Tibial nerve (tissue), 4 donors: Measurements from ENCODE around the gene ASXL2. TPM values are rescaled to one million over a fixed set of nuclear protein-coding genes. Genes with fewer than 3 reads are reported as not detected.
"Not testable (repeated sequence)": the region's sequence is repeated elsewhere in the genome, so short reads cannot be mapped to it uniquely, and the experiment has no call there.

Experiments
- DNase-seq, 2 donors: peaks; one replicate each; pipeline ENCODE4 v3.0.0-alpha.2; 2019; ENCODE audit warnings: low spot score in 2 of 2
- H3K27ac ChIP-seq, 4 donors: fragments of 200-600 bp; sonication (generic) in 3 of 4; one replicate each; pipeline ENCODE4 v1.5.1; 2017 to 2019; ENCODE audit warnings: mild to moderate bottlenecking in 1 of 4
- H3K27me3 ChIP-seq, 2 donors: fragments of 200-600 bp; sonication (generic) in 1 of 2; one replicate each; pipeline versions ENCODE4 v1.5.1 to v1.6.0; 2017 to 2019
- H3K36me3 ChIP-seq, 3 donors: fragments of 200-600 bp; sonication (generic); one replicate each; pipeline ENCODE4 v1.5.1; 2018 to 2019
- H3K4me1 ChIP-seq, 4 donors: fragments of 200-600 bp; sonication (generic) in 3 of 4; one replicate each; pipeline ENCODE4 v1.5.1; 2017 to 2019
- H3K4me3 ChIP-seq, 4 donors: fragments of 200-600 bp; sonication (generic) in 3 of 4; one replicate each; pipeline ENCODE4 v1.5.1; 2017 to 2019; ENCODE audit warnings: mild to moderate bottlenecking in 1 of 4, moderate library complexity in 1 of 4
- H3K9me3 ChIP-seq, 4 donors: fragments of 200-600 bp; sonication (generic) in 3 of 4; one replicate each; pipeline ENCODE4 v1.5.1; 2017 to 2019
- EP300 ChIP-seq, 2 donors: sonication (generic); formaldehyde crosslinking; IDR thresholded peaks; one replicate each; pipeline ENCODE4 v1.6.1; 2017; ENCODE audit warnings: antibody characterized with exemption in 2 of 2, mild to moderate bottlenecking in 1 of 2
- POLR2A ChIP-seq, 2 donors: fragments of 450-650 bp; IDR thresholded peaks; one replicate each; pipeline ENCODE4 v1.6.1; 2017; ENCODE audit warnings: antibody characterized with exemption in 2 of 2, mild to moderate bottlenecking in 2 of 2, moderate library complexity in 2 of 2
- WGBS, 2 donors: methylation state at CpG; one replicate each; pipeline ENCODE4 v1.1.5; 2018; 5-methylcytosine and 5-hydroxymethylcytosine counted together
- total RNA-seq, 4 donors: library from RNA; depleted of rRNA; stranded (reverse); fragments of >200 nt; gene quantifications; one replicate each; pipeline ENCODE4 v1.1.0, GENCODE V29; 2016
- TF ChIP-seq, protein P1 (sequence below), 5 experiments: fragments of 200-600 bp in 3 of 5; fragments of 450-650 bp in 2 of 5; sonication (generic) in 3 of 5; IDR thresholded peaks; one replicate each; pipeline ENCODE4 v1.5.1; 2016 to 2019; ENCODE audit warnings: antibody characterized with exemption in 5 of 5, mild to moderate bottlenecking in 3 of 5, moderate library complexity in 2 of 5

Gene ASXL2
- total RNA-seq, 4 donors from 2014 or later: 13.2 to 21.2 (median 16.5) TPM

DNA sequence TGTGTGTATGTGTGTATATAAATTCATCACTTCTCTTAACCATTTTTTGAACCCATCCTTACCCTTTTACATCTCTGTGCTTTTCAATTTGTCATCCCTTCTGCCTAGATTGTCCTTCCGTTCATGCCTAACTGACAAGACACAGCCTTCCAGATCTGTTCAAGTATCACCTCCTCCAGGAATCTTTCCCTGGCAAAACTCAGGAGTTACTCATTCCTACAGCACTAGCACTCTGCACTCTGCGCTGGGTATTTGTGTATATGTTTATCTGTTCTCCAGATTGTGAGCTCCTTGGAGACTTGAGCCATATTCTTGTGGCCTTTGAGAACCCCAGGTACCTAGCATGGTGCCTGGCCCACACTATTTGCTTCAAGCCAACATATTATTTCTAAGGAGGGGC, 26.8 kb upstream of the ASXL2 start:
- Histone ChIP-seq H3K36me3 (no peaks in the 10 kb centered on the region), H3K9me3 (no peaks in the 10 kb centered on the region), H3K27me3 (no peaks in the 10 kb centered on the region), H3K4me3 (no peak overlapping the region), H3K4me1 (no peaks in the 10 kb centered on the region), H3K27ac (no peak overlapping the region)
- DNase-seq: no peak
- TF ChIP-seq EP300 (IDR thresholded peaks at IDR 0.05) (no peak), POLR2A (IDR thresholded peaks at IDR 0.05) (no peak)
- TF ChIP-seq, protein P1, sequence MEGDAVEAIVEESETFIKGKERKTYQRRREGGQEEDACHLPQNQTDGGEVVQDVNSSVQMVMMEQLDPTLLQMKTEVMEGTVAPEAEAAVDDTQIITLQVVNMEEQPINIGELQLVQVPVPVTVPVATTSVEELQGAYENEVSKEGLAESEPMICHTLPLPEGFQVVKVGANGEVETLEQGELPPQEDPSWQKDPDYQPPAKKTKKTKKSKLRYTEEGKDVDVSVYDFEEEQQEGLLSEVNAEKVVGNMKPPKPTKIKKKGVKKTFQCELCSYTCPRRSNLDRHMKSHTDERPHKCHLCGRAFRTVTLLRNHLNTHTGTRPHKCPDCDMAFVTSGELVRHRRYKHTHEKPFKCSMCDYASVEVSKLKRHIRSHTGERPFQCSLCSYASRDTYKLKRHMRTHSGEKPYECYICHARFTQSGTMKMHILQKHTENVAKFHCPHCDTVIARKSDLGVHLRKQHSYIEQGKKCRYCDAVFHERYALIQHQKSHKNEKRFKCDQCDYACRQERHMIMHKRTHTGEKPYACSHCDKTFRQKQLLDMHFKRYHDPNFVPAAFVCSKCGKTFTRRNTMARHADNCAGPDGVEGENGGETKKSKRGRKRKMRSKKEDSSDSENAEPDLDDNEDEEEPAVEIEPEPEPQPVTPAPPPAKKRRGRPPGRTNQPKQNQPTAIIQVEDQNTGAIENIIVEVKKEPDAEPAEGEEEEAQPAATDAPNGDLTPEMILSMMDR (IDR thresholded peaks at IDR 0.05): no peak
- WGBS, 2 donors: 80 to 89% methylated on average over 2 of the region's 2 CpGs

DNA sequence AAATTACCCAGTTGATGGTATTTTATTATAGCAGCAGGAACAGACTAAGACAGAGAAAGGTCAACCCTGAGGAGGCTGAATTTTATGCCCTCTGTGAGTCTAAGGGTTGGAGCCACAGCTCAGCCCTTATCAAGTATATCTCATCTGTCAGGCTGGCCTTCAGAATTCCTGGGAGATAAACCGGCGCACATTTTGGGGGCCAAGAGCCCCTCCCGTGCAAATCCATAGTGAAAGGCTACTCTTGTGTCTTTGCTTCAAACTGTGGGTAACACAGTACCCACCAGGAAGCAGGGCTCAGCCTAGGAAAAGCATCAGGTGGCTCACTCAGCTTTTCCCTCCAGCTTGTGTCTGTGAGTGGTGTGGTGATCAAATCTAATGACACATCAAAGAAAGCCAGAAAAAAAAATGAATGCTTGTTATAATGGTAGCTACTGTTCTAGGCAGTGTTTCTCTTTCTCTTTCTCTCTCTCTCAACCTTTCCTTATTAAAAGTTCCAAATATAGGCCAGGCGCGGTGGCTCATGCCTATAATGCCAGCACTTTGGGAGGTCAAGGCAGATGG, 25.0 kb upstream of the ASXL2 start:
- Histone ChIP-seq H3K36me3 (no peaks in the 10 kb centered on the region), H3K4me3 (no peak overlapping the region), H3K9me3 (no peaks in the 10 kb centered on the region), H3K4me1 (no peaks in the 10 kb centered on the region), H3K27ac (no peak overlapping the region), H3K27me3 (no peaks in the 10 kb centered on the region)
- 78 to 82% methylated on average over 5 of the region's 5 CpGs for WGBS, 2 donors
- TF ChIP-seq EP300 (IDR thresholded peaks at IDR 0.05): no peak
- TF ChIP-seq, protein P1 (IDR thresholded peaks at IDR 0.05): no peak
- no peak for TF ChIP-seq POLR2A (IDR thresholded peaks at IDR 0.05)
- no peak for DNase-seq

DNA sequence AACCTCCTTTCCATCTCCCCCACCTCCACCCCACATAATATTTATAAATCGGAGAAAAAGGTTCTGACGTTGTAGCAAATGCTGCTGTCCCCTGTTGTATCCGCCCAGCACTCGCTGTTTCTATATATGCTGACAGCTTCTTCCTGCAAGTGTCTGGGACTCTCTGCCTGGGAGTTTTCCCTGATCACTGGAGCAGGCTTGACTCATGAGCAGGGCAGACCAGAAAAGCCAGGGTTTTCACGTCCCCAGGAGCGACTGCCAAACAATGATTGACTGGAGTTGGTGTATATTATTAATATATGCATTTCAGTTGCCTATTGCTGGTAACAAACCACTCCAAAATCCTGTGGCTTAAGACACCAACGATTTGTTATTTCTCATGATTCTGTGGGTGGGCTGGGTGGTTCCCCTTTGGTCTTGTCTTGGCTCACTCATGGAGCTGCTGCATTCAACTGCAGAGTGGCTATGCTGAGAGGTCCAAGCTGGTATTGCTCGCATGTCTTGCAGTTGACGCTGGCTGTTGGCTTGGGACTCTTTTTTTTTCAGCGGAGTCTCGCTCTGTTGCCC, 21.2 kb upstream of the ASXL2 start:
- WGBS, 2 donors: 77 to 80% methylated on average over 11 of the region's 11 CpGs
- Histone ChIP-seq H3K4me1 (no peaks in the 10 kb centered on the region), H3K27ac (no peak overlapping the region), H3K36me3 (no peaks in the 10 kb centered on the region), H3K4me3 (no peak overlapping the region), H3K9me3 (no peaks in the 10 kb centered on the region), H3K27me3 (no peaks in the 10 kb centered on the region)
- no peak for DNase-seq
- no peak for TF ChIP-seq EP300 (IDR thresholded peaks at IDR 0.05)
- no peak for TF ChIP-seq POLR2A (IDR thresholded peaks at IDR 0.05)
- TF ChIP-seq, protein P1 (IDR thresholded peaks at IDR 0.05): no peak

DNA sequence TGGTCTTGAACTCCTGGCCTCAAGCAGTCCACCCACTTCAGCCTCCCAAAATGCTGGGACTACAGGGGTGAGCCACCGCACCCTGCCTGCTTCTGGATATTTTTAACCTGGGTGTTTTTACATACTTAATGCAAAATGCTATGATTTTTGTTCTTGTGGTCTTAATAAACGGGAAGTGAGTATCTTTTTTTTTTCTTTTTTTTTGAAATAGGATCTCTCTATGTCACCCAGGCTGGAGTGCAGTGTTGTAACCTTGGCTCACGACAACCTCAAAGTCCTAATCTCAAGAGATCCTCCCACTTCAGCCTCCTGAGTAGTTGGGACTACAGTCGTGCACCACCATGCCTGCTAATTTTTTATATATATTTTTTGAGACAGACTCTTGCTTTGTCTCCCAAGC, 19.2 kb upstream of the ASXL2 start:
- TF ChIP-seq POLR2A (IDR thresholded peaks at IDR 0.05): no peak
- TF ChIP-seq, protein P1 (IDR thresholded peaks at IDR 0.05): no peak
- TF ChIP-seq EP300 (IDR thresholded peaks at IDR 0.05): no peak
- DNase-seq: no peak
- H3K4me3 ChIP-seq: no peak overlapping the region

DNA sequence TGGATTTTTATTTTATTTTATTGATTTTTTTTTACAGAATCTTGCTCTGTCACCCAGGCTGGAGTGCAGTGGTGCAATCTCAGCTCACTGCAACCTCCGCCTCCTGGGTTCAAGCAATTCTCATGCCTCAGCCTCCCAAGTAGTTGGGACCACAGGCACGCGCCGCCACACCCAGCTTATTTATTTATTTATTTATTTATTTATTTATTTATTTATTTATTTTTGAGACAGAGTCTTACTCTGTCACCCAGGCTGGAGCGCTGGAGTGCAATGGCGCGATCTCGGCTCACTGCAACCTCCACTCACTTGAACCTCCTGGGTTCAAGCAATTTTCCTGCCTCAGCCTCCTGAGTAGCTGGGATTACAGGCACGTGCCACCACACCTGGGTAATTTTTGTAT, 18.0 kb upstream of the ASXL2 start:
- DNase-seq, H3K4me3 ChIP-seq, H3K4me1 ChIP-seq, H3K9me3 ChIP-seq, H3K27ac ChIP-seq, H3K27me3 ChIP-seq, H3K36me3 ChIP-seq: not testable (repeated sequence)
- 71 to 88% methylated on average over 9 of the region's 9 CpGs for WGBS, 2 donors

More for the DNA sequence above, 19.2 kb upstream of the ASXL2 start:
- WGBS, 2 donors: 59 to 62% methylated on average over 4 of the region's 4 CpGs
- Histone ChIP-seq H3K36me3 (no peaks in the 10 kb centered on the region), H3K4me1 (no peaks in the 10 kb centered on the region), H3K27ac (no peak overlapping the region), H3K9me3 (no peaks in the 10 kb centered on the region), H3K27me3 (no peaks in the 10 kb centered on the region)

DNA sequence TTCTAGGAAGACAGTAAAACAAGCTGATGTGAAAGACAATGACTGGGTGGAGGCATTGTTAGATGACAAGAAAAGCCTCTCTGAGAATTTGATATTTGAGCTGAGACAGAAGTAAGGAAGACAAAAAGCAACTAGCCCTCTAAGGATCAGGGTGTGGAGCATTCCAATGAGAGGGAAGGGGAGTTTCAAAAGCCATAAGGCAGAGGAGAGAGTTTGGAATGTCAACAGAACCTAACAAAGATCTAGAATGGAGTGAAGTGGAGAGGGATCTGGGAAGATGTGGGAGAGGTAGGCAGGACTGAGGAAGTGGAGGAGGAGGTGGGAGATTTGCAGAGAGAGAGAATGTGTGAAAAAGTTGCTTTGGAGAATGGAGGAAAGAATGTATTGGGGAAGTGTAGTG, 17.3 kb upstream of the ASXL2 start:
- Histone ChIP-seq H3K27ac (no peak overlapping the region), H3K4me3 (no peak overlapping the region), H3K36me3 (no peaks in the 10 kb centered on the region), H3K4me1 (no peaks in the 10 kb centered on the region), H3K9me3 (no peaks in the 10 kb centered on the region), H3K27me3 (no peaks in the 10 kb centered on the region)
- TF ChIP-seq, protein P1 (IDR thresholded peaks at IDR 0.05): no peak
- TF ChIP-seq POLR2A (IDR thresholded peaks at IDR 0.05): no peak
- no peak for TF ChIP-seq EP300 (IDR thresholded peaks at IDR 0.05)
- no peak for DNase-seq
